Activated CD8-positive, alpha-beta memory T cell treated with anti-CD3 and anti-CD28 coated beads, Interleukin-2, amount 50 U/mL, for 4 hours (primary cell): ENCODE data around the gene TTC27.
"Not testable (repeated sequence)": the region's sequence is repeated elsewhere in the genome, so short reads cannot be mapped to it uniquely, and the experiment has no call there.

Source experiments
- DNase-seq: peaks from one replicate; pipeline ENCODE4 v3.0.0-alpha.2; 2020

TTC27 gene

GRCh38 chr2:32862269-32863055, 234.6 kb downstream of the TTC27 start:
- no peak for DNase-seq

- DNase-seq: no peak
Measured at GRCh38 chr2:32863326-32863725, 235.5 kb downstream of the TTC27 start.

- DNase-seq: no peak
Measured at GRCh38 chr2:32863803-32864202, 236.0 kb downstream of the TTC27 start.

- DNase-seq: no peak
Measured at GRCh38 chr2:32864334-32865111, 236.7 kb downstream of the TTC27 start.

GRCh38 chr2:32865399-32866068, 237.7 kb downstream of the TTC27 start:
- DNase-seq: no peak

GRCh38 chr2:32866462-32866861, 238.6 kb downstream of the TTC27 start:
- DNase-seq: not testable (repeated sequence)
